ENCODE data around the gene PM20D1. TPM values are rescaled to one million over a fixed set of nuclear protein-coding genes. Genes with fewer than 3 reads are reported as not detected.

Gene PM20D1
- total RNA-seq, 1 donor from 2014 or later, result not detected

GRCh38 chr1:205817988-205818387 lies 31.9 kb downstream of the PM20D1 start:
- Histone ChIP-seq H3K36me3 (no peaks in the 10 kb centered on the region), H3K9me3 (no peaks in the 10 kb centered on the region), H3K27ac (no peak overlapping the region), H3K4me3 (no peak overlapping the region), H3K4me1 (peaks cover 0 to 6% of the 10 kb centered on the region in 2 donors), H3K27me3 (no peaks in the 10 kb centered on the region)
- intact Hi-C loops (cut with DNase I), result no loop called here
- DNase-seq (ENCODE audit: low spot score in 2 of 2), result no peak
- no peak for TF ChIP-seq CTCF (IDR thresholded peaks at IDR 0.05)

- intact Hi-C loops (cut with DNase I), result no loop called here
- H3K9me3 ChIP-seq, result no peaks in the 10 kb centered on the region
- no peak overlapping the region for H3K27ac ChIP-seq
- H3K36me3 ChIP-seq, result no peaks in the 10 kb centered on the region
- peaks cover 0 to 6% of the 10 kb centered on the region in 2 donors for H3K4me1 ChIP-seq
- no peak overlapping the region for H3K4me3 ChIP-seq
- no peaks in the 10 kb centered on the region for H3K27me3 ChIP-seq
- no peak for TF ChIP-seq CTCF (IDR thresholded peaks at IDR 0.05)
- DNase-seq (ENCODE audit: low spot score in 2 of 2), result no peak
These were observed 32.6 kb downstream of the PM20D1 start for GRCh38 chr1:205817364-205817763.

GRCh38 chr1:205813755-205814058 lies 36.2 kb downstream of the PM20D1 start:
- H3K36me3 ChIP-seq, result peaks cover 0 to 6% of the 10 kb centered on the region in 2 donors
- H3K27ac ChIP-seq, result peak overlapping the region; percentile 94 to 96
- intact Hi-C loops (cut with DNase I), result loop anchor here (1.0 to 5.0 kb wide), 7 partner anchors 37 to 294 kb away; partner anchors contain the start of genes PM20D1 and RAB29
- H3K4me3 ChIP-seq, result peak overlapping the region; percentile 94
- no peaks in the 10 kb centered on the region for H3K27me3 ChIP-seq
- H3K4me1 ChIP-seq, result peaks cover 5 to 30% of the 10 kb centered on the region in 2 donors
- TF ChIP-seq CTCF (IDR thresholded peaks at IDR 0.05), result no peak
- no peaks in the 10 kb centered on the region for H3K9me3 ChIP-seq
- no peak for DNase-seq (ENCODE audit: low spot score in 2 of 2)

- Histone ChIP-seq H3K36me3 (peaks cover 0 to 6% of the 10 kb centered on the region in 2 donors), H3K27me3 (no peaks in the 10 kb centered on the region), H3K9me3 (no peaks in the 10 kb centered on the region), H3K4me3 (peak within 1 kb of the TSS; percentile 94), H3K27ac (peak within 1 kb of the TSS; percentile 94 to 96), H3K4me1 (peaks cover 5 to 32% of the 10 kb centered on the region in 2 donors)
- peak; percentile 89 to 97 for DNase-seq (ENCODE audit: low spot score in 2 of 2)
- TF ChIP-seq CTCF (IDR thresholded peaks at IDR 0.05), result no peak
- intact Hi-C loops (cut with DNase I), result loop anchor here (1.0 to 5.0 kb wide), 7 partner anchors 38 to 294 kb away; partner anchors contain the start of genes PM20D1 and RAB29
These were observed 36.8 kb downstream of the PM20D1 start, which contains the start of gene SLC41A1 for GRCh38 chr1:205812878-205813754. Gene SLC41A1 (minus strand): TSS chr1:205813198. CDS start chr1:205810441, 2,757 bp downstream.

GRCh38 chr1:205812271-205812877 lies 37.6 kb downstream of the PM20D1 start:
- peak overlapping the region; percentile 94 to 96 for H3K27ac ChIP-seq
- no peaks in the 10 kb centered on the region for H3K27me3 ChIP-seq
- peak overlapping the region; percentile 94 for H3K4me3 ChIP-seq
- intact Hi-C loops (cut with DNase I), result loop anchor here (2.0 to 5.0 kb wide), 5 partner anchors 38 to 295 kb away; partner anchors contain the start of gene PM20D1
- peak in 1 of 2 donors; percentile 70 for DNase-seq (ENCODE audit: low spot score in 2 of 2)
- TF ChIP-seq CTCF (IDR thresholded peaks at IDR 0.05), result no peak
- H3K9me3 ChIP-seq, result no peaks in the 10 kb centered on the region
- H3K36me3 ChIP-seq, result peaks cover 0 to 6% of the 10 kb centered on the region in 2 donors
- H3K4me1 ChIP-seq, result peaks cover 5 to 32% of the 10 kb centered on the region in 2 donors

All from ascending aorta (tissue), 2 donors.